H1 (cell line): ENCODE data around the gene ATP13A3. TPM values are rescaled to one million over a fixed set of nuclear protein-coding genes. Genes with fewer than 3 reads are reported as not detected.

ENCODE experiments used
- CTCF ChIA-PET: fragments of 300-600 bp; sonication (Branson Sonifier 250); formaldehyde crosslinking; loops from one replicate; lab custom pipeline; 2021; ENCODE audit not compliant: partially characterized antibody; lab: Charles Lee
- POLR2A ChIA-PET: fragments of 300-600 bp; sonication (Branson Sonifier 250); formaldehyde crosslinking; loops from one replicate; lab custom pipeline; 2021; ENCODE audit warnings: inconsistent platforms; ENCODE audit not compliant: partially characterized antibody; lab: Charles Lee
- DNase-seq, 2 experiments: peaks; one replicate each; pipeline versions ENCODE4 v3.0.0 to v3.0.0-alpha.2; 2010 to 2022; ENCODE audit warnings: low spot score in 2 of 2, low read depth in 1 of 2, mixed read lengths in 1 of 2
- FAIRE-seq: peaks from 2 replicates; lab custom pipeline; 2011; peaks lifted over from hg19 to GRCh38; lab: Jason Lieb, UNC
- H2AFZ ChIP-seq: 2 replicates; pipeline ENCODE4 v1.8.1; 2012; ENCODE audit warnings: low read length, inconsistent platforms
- H2AK5ac ChIP-seq: 2 replicates; pipeline ENCODE4 v1.6.1; 2013; ENCODE audit warnings: low read depth, low read length
- H2BK120ac ChIP-seq: replicated peaks from 2 replicates; pipeline ENCODE3; 2013; ENCODE audit warnings: low read depth, low read length, inconsistent platforms
- H2BK12ac ChIP-seq: 2 replicates; pipeline ENCODE4 v1.6.1; 2013; ENCODE audit warnings: low read depth, low read length
- H2BK15ac ChIP-seq: 2 replicates; pipeline ENCODE4 v1.6.1; 2013; ENCODE audit warnings: low read length
- H2BK20ac ChIP-seq: 2 replicates; pipeline ENCODE4 v1.6.1; 2013; ENCODE audit warnings: low read length
- H2BK5ac ChIP-seq: 2 replicates; pipeline ENCODE4 v1.6.1; 2013; ENCODE audit warnings: low read depth, low read length
- H3K14ac ChIP-seq: 2 replicates; pipeline ENCODE4 v1.6.1; 2013; ENCODE audit warnings: inconsistent platforms; ENCODE audit not compliant: insufficient read length
- H3K18ac ChIP-seq: 2 replicates; pipeline ENCODE4 v1.6.1; 2013; ENCODE audit warnings: low read length; ENCODE audit errors: extremely low read depth
- H3K23ac ChIP-seq: 2 replicates; pipeline ENCODE4 v1.6.1; 2013; ENCODE audit warnings: inconsistent platforms; ENCODE audit not compliant: insufficient read length
- H3K23me2 ChIP-seq: 2 replicates; pipeline ENCODE4 v1.6.1; 2013; ENCODE audit warnings: low read depth, low read length
- H3K27ac ChIP-seq: 2 replicates; pipeline ENCODE4 v1.6.1; 2011; ENCODE audit warnings: low read depth, low read length, inconsistent platforms
- H3K27me3 ChIP-seq, 4 experiments: replicated peaks in 1 of 4; 1 replicate in 1 of 4; 2 replicates in 3 of 4; pipeline versions ENCODE4 v1.6.1 to v1.8.1; 2011 to 2013; ENCODE audit warnings: low read length in 3 of 4, mild to moderate bottlenecking in 3 of 4, inconsistent platforms in 2 of 4, mixed read lengths in 2 of 4, moderate library complexity in 1 of 4; ENCODE audit not compliant: control insufficient read depth in 3 of 4, insufficient read depth in 3 of 4; ENCODE audit errors: extremely low read depth in 1 of 4
- H3K36me3 ChIP-seq, 4 experiments: 2 replicates each; pipeline versions ENCODE4 v1.6.1 to v1.8.1; 2011 to 2013; ENCODE audit warnings: mild to moderate bottlenecking in 4 of 4, low read length in 3 of 4, moderate library complexity in 2 of 4, control low read depth in 1 of 4, inconsistent platforms in 1 of 4; ENCODE audit not compliant: insufficient read depth in 4 of 4, control insufficient read depth in 2 of 4
- H3K4ac ChIP-seq: replicated peaks from 2 replicates; pipeline ENCODE3; 2013; ENCODE audit warnings: low read length, low read depth, mixed read lengths, inconsistent platforms; ENCODE audit not compliant: insufficient read length
- H3K4me1 ChIP-seq, 4 experiments: replicated peaks in 1 of 4; 1 replicate in 1 of 4; 2 replicates in 3 of 4; pipeline versions ENCODE4 v1.6.1 to v1.8.1; 2011 to 2013; ENCODE audit warnings: low read length in 3 of 4, inconsistent platforms in 2 of 4, mixed read lengths in 1 of 4; ENCODE audit not compliant: insufficient read depth in 4 of 4, control insufficient read depth in 3 of 4
- H3K4me2 ChIP-seq, 2 experiments: 2 replicates each; pipeline versions ENCODE4 v1.6.1 to v1.8.1; 2011 to 2013; ENCODE audit warnings: low read depth in 2 of 2, low read length in 2 of 2, control low read depth in 1 of 2, inconsistent platforms in 1 of 2, mild to moderate bottlenecking in 1 of 2; ENCODE audit not compliant: insufficient read depth in 1 of 2
- H3K4me3 ChIP-seq, 4 experiments: fragments of 200-600, 300-600 bp in 1 of 4; sonication (generic), shearing (Covaris generic), sonication (Bioruptor Twin) in 1 of 4; 2 replicates each; pipeline versions ENCODE4 v1.5.1 to v1.8.1; 2011 to 2016; ENCODE audit warnings: low read length in 4 of 4, low read depth in 3 of 4, control low read depth in 2 of 4, inconsistent platforms in 2 of 4, mild to moderate bottlenecking in 2 of 4, mixed read lengths in 1 of 4, moderate library complexity in 1 of 4; ENCODE audit not compliant: insufficient read depth in 2 of 4; ENCODE audit errors: extremely low read depth in 1 of 4
- H3K56ac ChIP-seq: replicated peaks from 2 replicates; pipeline ENCODE3; 2013; ENCODE audit warnings: low read depth, mild to moderate bottlenecking, mixed read lengths, low read length, inconsistent platforms; ENCODE audit not compliant: insufficient read length
- H3K79me1 ChIP-seq: 2 replicates; pipeline ENCODE4 v1.6.1; 2013; ENCODE audit warnings: low read depth, low read length, control low read depth
- H3K79me2 ChIP-seq, 2 experiments: 2 replicates each; pipeline versions ENCODE4 v1.6.1 to v1.8.1; 2012 to 2013; ENCODE audit warnings: low read length in 2 of 2, mild to moderate bottlenecking in 2 of 2, inconsistent platforms in 1 of 2; ENCODE audit not compliant: insufficient read depth in 2 of 2, control insufficient read depth in 1 of 2
- H3K9ac ChIP-seq, 4 experiments: replicated peaks in 1 of 4; 1 replicate in 1 of 4; 2 replicates in 3 of 4; pipeline versions ENCODE4 v1.6.1 to v1.8.1; 2011 to 2013; ENCODE audit warnings: low read depth in 3 of 4, low read length in 3 of 4, control low read depth in 2 of 4, mild to moderate bottlenecking in 2 of 4, moderate library complexity in 2 of 4, inconsistent platforms in 1 of 4; ENCODE audit errors: extremely low read depth in 1 of 4
- H3K9me3 ChIP-seq, 2 experiments: 2 replicates each; pipeline versions ENCODE4 v1.6.1 to v1.8.1; 2012 to 2013; ENCODE audit warnings: mild to moderate bottlenecking in 2 of 2, moderate library complexity in 2 of 2, control low read depth in 1 of 2, inconsistent platforms in 1 of 2, low read depth in 1 of 2, low read length in 1 of 2, mixed read lengths in 1 of 2; ENCODE audit not compliant: insufficient read depth in 2 of 2
- H4K20me1 ChIP-seq, 2 experiments: replicated peaks in 1 of 2; 2 replicates each; pipeline versions ENCODE3 to v1.8.1; 2011 to 2013; ENCODE audit warnings: inconsistent platforms in 2 of 2, low read length in 2 of 2, mild to moderate bottlenecking in 1 of 2; ENCODE audit not compliant: insufficient read depth in 2 of 2, control insufficient read depth in 1 of 2
- H4K5ac ChIP-seq: 2 replicates; pipeline ENCODE4 v1.6.1; 2013; ENCODE audit warnings: low read length, low read depth, mixed read lengths, inconsistent platforms; ENCODE audit not compliant: insufficient read length
- H4K8ac ChIP-seq: 2 replicates; pipeline ENCODE4 v1.8.0; 2013; ENCODE audit warnings: mild to moderate bottlenecking, moderate library complexity, low read length, inconsistent platforms; ENCODE audit not compliant: insufficient read depth; ENCODE audit errors: extremely low read depth
- H4K91ac ChIP-seq: replicated peaks from 2 replicates; pipeline ENCODE3; 2013; ENCODE audit warnings: low read length, mixed read lengths, inconsistent platforms; ENCODE audit not compliant: insufficient read length
- CHD1 ChIP-seq: IDR thresholded peaks from 2 replicates; pipeline ENCODE4 v1.6.1; 2012; ENCODE audit warnings: low read depth, low read length, improper control_type of control experiment
- JUND ChIP-seq: IDR thresholded peaks from 2 replicates; pipeline ENCODE4 v1.6.1; 2011; ENCODE audit warnings: mild to moderate bottlenecking, improper control_type of control experiment, low read length
- KDM5A ChIP-seq: fragments of 200-600 bp; IDR thresholded peaks from 2 replicates; pipeline ENCODE4 v1.7.1; 2012; ENCODE audit warnings: mild to moderate bottlenecking, low read length, inconsistent platforms, mixed read lengths
- MAFK ChIP-seq: IDR thresholded peaks from 2 replicates; pipeline ENCODE4 v1.6.1; 2012; ENCODE audit warnings: low read depth, mild to moderate bottlenecking, improper control_type of control experiment, low read length
- NANOG ChIP-seq: IDR thresholded peaks from 2 replicates; pipeline ENCODE4 v1.6.1; 2011; ENCODE audit warnings: low read length, low read depth, mild to moderate bottlenecking, inconsistent platforms; ENCODE audit not compliant: insufficient read depth, poor library complexity, severe bottlenecking
- PHF8 ChIP-seq: fragments of 200-600 bp; sonication (generic); conservative IDR thresholded peaks from 2 replicates; pipeline ENCODE4 v1.7.1; 2012; ENCODE audit warnings: low read depth, mild to moderate bottlenecking, inconsistent platforms, low read length, moderate library complexity
- RAD21 ChIP-seq, 2 experiments: IDR thresholded peaks in 1 of 2; conservative IDR thresholded peaks in 1 of 2; 2 replicates each; pipeline ENCODE4 v1.6.1; 2011; ENCODE audit warnings: low read depth in 2 of 2, low read length in 2 of 2, improper control_type of control experiment in 1 of 2, inconsistent platforms in 1 of 2, mild to moderate bottlenecking in 1 of 2, moderate library complexity in 1 of 2
- RNF2 ChIP-seq: fragments of 200-900, 300-1000 bp; sonication (generic); IDR thresholded peaks from 2 replicates; pipeline ENCODE4 v1.7.1; 2016; ENCODE audit warnings: borderline replicate concordance, low read depth, mild to moderate bottlenecking, antibody characterized with exemption, low read length; ENCODE audit not compliant: poor library complexity, severe bottlenecking; ENCODE audit errors: missing control alignments
- SIN3A ChIP-seq, 2 experiments: IDR thresholded peaks in 1 of 2; conservative IDR thresholded peaks in 1 of 2; 2 replicates each; pipeline ENCODE4 v1.6.1; 2011 to 2012; ENCODE audit warnings: low read length in 2 of 2, improper control_type of control experiment in 1 of 2, low read depth in 1 of 2, mild to moderate bottlenecking in 1 of 2
- SIRT6 ChIP-seq: IDR thresholded peaks from one replicate; pipeline ENCODE4 v1.7.1; 2012; ENCODE audit warnings: low read length, inconsistent platforms
- SP2 ChIP-seq: IDR thresholded peaks from 2 replicates; pipeline ENCODE4 v1.6.1; 2012; ENCODE audit warnings: mild to moderate bottlenecking, low read length, inconsistent platforms
- YY1 ChIP-seq: IDR thresholded peaks from 2 replicates; pipeline ENCODE4 v1.6.1; 2011; ENCODE audit warnings: low read depth, mild to moderate bottlenecking, low read length
- WGBS, 2 experiments: shearing (Covaris generic) in 1 of 2; methylation state at CpG; one replicate each; pipeline versions ENCODE4 v1.1.6 to v1.1.7; 2013 to 2015; ENCODE audit warnings: low lambda C conversion rate in 2 of 2, mixed read lengths in 2 of 2, inconsistent platforms in 1 of 2, low coverage in 1 of 2, missing lambda C conversion rate in 1 of 2; ENCODE audit not compliant: insufficient replicate concordance in 2 of 2, insufficient coverage in 1 of 2, insufficient read length in 1 of 2; ENCODE audit errors: extremely low coverage in 1 of 2, missing lambda C conversion rate in 1 of 2; 5-methylcytosine and 5-hydroxymethylcytosine counted together
- polyA plus RNA-seq, 7 experiments: library from polyadenylated mRNA; depleted of rRNA in 3 of 7; stranded (reverse) in 5 of 7; unstranded in 2 of 7; fragments of >200 nt in 5 of 7; fragments of 200-250 nt in 2 of 7; gene quantifications; 1 replicate in 5 of 7; 2 replicates in 1 of 7; 4 replicates in 1 of 7; pipeline versions ENCODE4 v1.2.1 to v1.2.3, GENCODE V29; 2011 to 2013; ENCODE audit warnings: missing spikeins in 2 of 7, mixed read lengths in 2 of 7
- total RNA-seq: library from RNA; stranded (reverse); fragmentation: NEBNext Ultra II Directional; extraction: Animal tissue kit (Norgen Biotek cat#: 25700); gene quantifications from 2 replicates; pipeline ENCODE4 v1.2.1, GENCODE V29; 2021
- TF ChIP-seq, protein P1 (sequence below): IDR thresholded peaks from 2 replicates; pipeline ENCODE4 v1.6.1; 2012; ENCODE audit warnings: inconsistent platforms

The ATP13A3 gene
- total and polyA plus RNA-seq, 2 of the 8 experiments (the other 6 are each of a cell fraction or from before 2014, with no cell fraction given) = 18.6 to 92.2 TPM

DNA sequence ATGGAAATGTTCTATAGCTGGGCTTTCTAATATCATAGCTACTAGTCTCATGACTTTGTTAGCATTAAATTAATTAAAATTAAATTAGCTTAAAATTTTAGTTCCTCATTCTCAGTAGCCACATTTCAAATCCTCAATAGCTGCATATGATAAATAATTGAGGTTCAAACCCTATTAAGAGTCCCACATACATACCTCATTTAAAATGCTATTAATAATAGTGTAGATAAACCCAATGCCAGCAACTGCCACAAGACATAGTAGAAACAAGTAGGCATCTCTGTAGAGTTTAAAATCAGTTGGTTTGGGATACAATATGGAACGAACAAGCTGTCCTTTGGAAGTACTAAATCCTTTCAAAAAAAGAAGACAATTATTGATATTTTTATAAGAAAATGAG, 39.1 kb downstream of the ATP13A3 start:
- H4K20me1 ChIP-seq = no peaks in the 10 kb centered on the region
- no peak overlapping the region for H4K91ac ChIP-seq
- H3K9ac ChIP-seq = no peak overlapping the region
- no peak overlapping the region for H3K23ac ChIP-seq
- no peak overlapping the region for H3K56ac ChIP-seq
- no peaks in the 10 kb centered on the region for H3K79me2 ChIP-seq
- H3K18ac ChIP-seq = no peak overlapping the region
- peaks cover 0 to 2% (median 0%) of the 10 kb centered on the region in 4 experiments; a peak in 1 of 7 replicates for H3K27me3 ChIP-seq
- no peak overlapping the region for H2BK15ac ChIP-seq
- no peak for DNase-seq
- no peaks in the 10 kb centered on the region for H3K9me3 ChIP-seq
- H2BK20ac ChIP-seq = no peak overlapping the region
- no peak overlapping the region for H2BK120ac ChIP-seq
- ChIA-PET CTCF (interaction anchor here (0.7 to 2.0 kb wide), 7 partner anchors 10 to 147 kb away, joined by 3 to 8 read pairs (median 5); no protein-coding TSS in a partner anchor), POLR2A (no interaction called here)
- H3K4me2 ChIP-seq = no peak overlapping the region
- peaks cover 2 to 68% (median 33%) of the 10 kb centered on the region in 4 experiments for H3K36me3 ChIP-seq
- FAIRE-seq = no peak
- H4K5ac ChIP-seq = no peak overlapping the region
- H3K4me3 ChIP-seq = no peak overlapping the region
- H3K27ac ChIP-seq = no peak overlapping the region
- 100% methylated on average over 1 of the region's 1 CpG; no CpG with 5 or more reads in 1 of the 2 experiments for WGBS, 2 experiments
- no peak overlapping the region for H3K4ac ChIP-seq
- H3K23me2 ChIP-seq = no peaks in the 10 kb centered on the region
- H2AFZ ChIP-seq = no peak overlapping the region
- no peak overlapping the region for H3K14ac ChIP-seq
- no peak overlapping the region for H2BK12ac ChIP-seq
- H3K4me1 ChIP-seq = no peaks in the 10 kb centered on the region
- H2AK5ac ChIP-seq = no peak overlapping the region
- no peak overlapping the region for H2BK5ac ChIP-seq
- no peak overlapping the region for H4K8ac ChIP-seq
- H3K79me1 ChIP-seq = no peaks in the 10 kb centered on the region
- no peak for TF ChIP-seq PHF8
- no peak for TF ChIP-seq SIRT6
- TF ChIP-seq NANOG = no peak
- no peak for TF ChIP-seq YY1
- TF ChIP-seq SP2 = no peak
- TF ChIP-seq RAD21 (IDR thresholded peaks at IDR 0.05 in 1 of 2, conservative IDR thresholded peaks at IDR 0.05 in 1 of 2; ENCODE audit: low read depth in 2 of 2, low read length in 2 of 2) = no peak
- no peak for TF ChIP-seq SIN3A (conservative IDR thresholded peaks at IDR 0.05 in 1 of 2, IDR thresholded peaks at IDR 0.05 in 1 of 2; ENCODE audit: low read depth in 1 of 2, low read length in 2 of 2)
- no peak for TF ChIP-seq JUND
- TF ChIP-seq, protein P1, sequence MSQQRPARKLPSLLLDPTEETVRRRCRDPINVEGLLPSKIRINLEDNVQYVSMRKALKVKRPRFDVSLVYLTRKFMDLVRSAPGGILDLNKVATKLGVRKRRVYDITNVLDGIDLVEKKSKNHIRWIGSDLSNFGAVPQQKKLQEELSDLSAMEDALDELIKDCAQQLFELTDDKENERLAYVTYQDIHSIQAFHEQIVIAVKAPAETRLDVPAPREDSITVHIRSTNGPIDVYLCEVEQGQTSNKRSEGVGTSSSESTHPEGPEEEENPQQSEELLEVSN = no peak
- no peak for TF ChIP-seq KDM5A
- no peak for TF ChIP-seq MAFK
- no peak for TF ChIP-seq RNF2
- TF ChIP-seq CHD1 = no peak
